ENCODE measurements around the gene CFAP20DC. TPM values are rescaled to one million over a fixed set of nuclear protein-coding genes. Genes with fewer than 3 reads are reported as not detected.

The CFAP20DC gene
- polyA plus RNA-seq, 4 donors: 0.28 to 0.65 TPM; not detected in 2

GRCh38 chr3:58749948-58750347 is 299.9 kb downstream of the CFAP20DC start:
- WGBS, 3 donors: 73 to 83% (median 82%) methylated on average over 3 of the region's 3 CpGs
- no peaks in the 10 kb centered on the region for H3K36me3 ChIP-seq (ENCODE audit: control insufficient read depth in 3 of 3, insufficient read depth in 2 of 3, low read depth in 1 of 3, low read length in 3 of 3)
- H3K27ac ChIP-seq (ENCODE audit: low read depth in 1 of 3, low read length in 2 of 3): no peak overlapping the region
- no peak for DNase-seq
- no peaks in the 10 kb centered on the region for H3K27me3 ChIP-seq (ENCODE audit: control insufficient read depth in 3 of 3, insufficient read depth in 3 of 3, low read length in 3 of 3)
- no peaks in the 10 kb centered on the region for H3K9me3 ChIP-seq (ENCODE audit: control insufficient read depth in 2 of 2, insufficient read depth in 1 of 2, low read depth in 1 of 2, low read length in 1 of 2)
- FAIRE-seq: no peak
- H3K4me1 ChIP-seq (ENCODE audit: control insufficient read depth in 3 of 3, insufficient read depth in 2 of 3, low read depth in 1 of 3, low read length in 2 of 3): no peaks in the 10 kb centered on the region
- no peak overlapping the region for H3K4me3 ChIP-seq (ENCODE audit: low read depth in 1 of 3, low read length in 3 of 3)

GRCh38 chr3:58748024-58748423 is 301.8 kb downstream of the CFAP20DC start:
- no peak overlapping the region for H3K27ac ChIP-seq (ENCODE audit: low read depth in 1 of 3, low read length in 2 of 3)
- no peak overlapping the region for H3K4me3 ChIP-seq (ENCODE audit: low read depth in 1 of 3, low read length in 3 of 3)
- no peaks in the 10 kb centered on the region for H3K36me3 ChIP-seq (ENCODE audit: control insufficient read depth in 3 of 3, insufficient read depth in 2 of 3, low read depth in 1 of 3, low read length in 3 of 3)
- no peaks in the 10 kb centered on the region for H3K4me1 ChIP-seq (ENCODE audit: control insufficient read depth in 3 of 3, insufficient read depth in 2 of 3, low read depth in 1 of 3, low read length in 2 of 3)
- WGBS, 3 donors: 18 to 40% (median 31%) methylated on average over 4 of the region's 4 CpGs
- FAIRE-seq: no peak
- no peaks in the 10 kb centered on the region for H3K9me3 ChIP-seq (ENCODE audit: control insufficient read depth in 2 of 2, insufficient read depth in 1 of 2, low read depth in 1 of 2, low read length in 1 of 2)
- H3K27me3 ChIP-seq (ENCODE audit: control insufficient read depth in 3 of 3, insufficient read depth in 3 of 3, low read length in 3 of 3): no peaks in the 10 kb centered on the region
- DNase-seq: no peak

- 87 to 95% (median 88%) methylated on average over 3 of the region's 3 CpGs for WGBS, 3 donors
- H3K9me3 ChIP-seq (ENCODE audit: control insufficient read depth in 2 of 2, insufficient read depth in 1 of 2, low read depth in 1 of 2, low read length in 1 of 2): no peaks in the 10 kb centered on the region
- no peak for DNase-seq
- H3K27me3 ChIP-seq (ENCODE audit: control insufficient read depth in 3 of 3, insufficient read depth in 3 of 3, low read length in 3 of 3): no peaks in the 10 kb centered on the region
- H3K4me1 ChIP-seq (ENCODE audit: control insufficient read depth in 3 of 3, insufficient read depth in 2 of 3, low read depth in 1 of 3, low read length in 2 of 3): no peaks in the 10 kb centered on the region
- H3K36me3 ChIP-seq (ENCODE audit: control insufficient read depth in 3 of 3, insufficient read depth in 2 of 3, low read depth in 1 of 3, low read length in 3 of 3): no peaks in the 10 kb centered on the region
- no peak overlapping the region for H3K4me3 ChIP-seq (ENCODE audit: low read depth in 1 of 3, low read length in 3 of 3)
- FAIRE-seq: no peak
- no peak overlapping the region for H3K27ac ChIP-seq (ENCODE audit: low read depth in 1 of 3, low read length in 2 of 3)
These were observed 303.1 kb downstream of the CFAP20DC start for GRCh38 chr3:58746758-58747157.

- no peak for FAIRE-seq
- Histone ChIP-seq H3K27ac (ENCODE audit: low read depth in 1 of 3, low read length in 2 of 3) (no peak overlapping the region), H3K4me1 (ENCODE audit: control insufficient read depth in 3 of 3, insufficient read depth in 2 of 3, low read depth in 1 of 3, low read length in 2 of 3) (no peaks in the 10 kb centered on the region), H3K27me3 (ENCODE audit: control insufficient read depth in 3 of 3, insufficient read depth in 3 of 3, low read length in 3 of 3) (no peaks in the 10 kb centered on the region), H3K9me3 (ENCODE audit: control insufficient read depth in 2 of 2, insufficient read depth in 1 of 2, low read depth in 1 of 2, low read length in 1 of 2) (no peaks in the 10 kb centered on the region), H3K36me3 (ENCODE audit: control insufficient read depth in 3 of 3, insufficient read depth in 2 of 3, low read depth in 1 of 3, low read length in 3 of 3) (no peaks in the 10 kb centered on the region), H3K4me3 (ENCODE audit: low read depth in 1 of 3, low read length in 3 of 3) (no peak overlapping the region)
- no peak for DNase-seq
- 91 to 97% (median 92%) methylated on average over 1 of the region's 1 CpG for WGBS, 3 donors
These were observed 306.5 kb downstream of the CFAP20DC start for GRCh38 chr3:58743296-58743695.

- no peak overlapping the region for H3K4me3 ChIP-seq (ENCODE audit: low read depth in 1 of 3, low read length in 3 of 3)
- no peaks in the 10 kb centered on the region for H3K36me3 ChIP-seq (ENCODE audit: control insufficient read depth in 3 of 3, insufficient read depth in 2 of 3, low read depth in 1 of 3, low read length in 3 of 3)
- DNase-seq (peak in 1 of 2 donors; percentile 73), FAIRE-seq (no peak)
- no peak overlapping the region for H3K27ac ChIP-seq (ENCODE audit: low read depth in 1 of 3, low read length in 2 of 3)
- WGBS, 3 donors: 33 to 64% (median 45%) methylated on average over 6 of the region's 6 CpGs
- H3K9me3 ChIP-seq (ENCODE audit: control insufficient read depth in 2 of 2, insufficient read depth in 1 of 2, low read depth in 1 of 2, low read length in 1 of 2): no peaks in the 10 kb centered on the region
- no peaks in the 10 kb centered on the region for H3K4me1 ChIP-seq (ENCODE audit: control insufficient read depth in 3 of 3, insufficient read depth in 2 of 3, low read depth in 1 of 3, low read length in 2 of 3)
- H3K27me3 ChIP-seq (ENCODE audit: control insufficient read depth in 3 of 3, insufficient read depth in 3 of 3, low read length in 3 of 3): no peaks in the 10 kb centered on the region
These were observed 307.6 kb downstream of the CFAP20DC start for GRCh38 chr3:58742239-58742638.

- no peak overlapping the region for H3K27ac ChIP-seq (ENCODE audit: low read depth in 1 of 3, low read length in 2 of 3)
- H3K27me3 ChIP-seq (ENCODE audit: control insufficient read depth in 3 of 3, insufficient read depth in 3 of 3, low read length in 3 of 3): no peaks in the 10 kb centered on the region
- no peaks in the 10 kb centered on the region for H3K9me3 ChIP-seq (ENCODE audit: control insufficient read depth in 2 of 2, insufficient read depth in 1 of 2, low read depth in 1 of 2, low read length in 1 of 2)
- H3K4me1 ChIP-seq (ENCODE audit: control insufficient read depth in 3 of 3, insufficient read depth in 2 of 3, low read depth in 1 of 3, low read length in 2 of 3): no peaks in the 10 kb centered on the region
- 62 to 76% (median 65%) methylated on average over 3 of the region's 3 CpGs for WGBS, 3 donors
- H3K36me3 ChIP-seq (ENCODE audit: control insufficient read depth in 3 of 3, insufficient read depth in 2 of 3, low read depth in 1 of 3, low read length in 3 of 3): no peaks in the 10 kb centered on the region
- no peak overlapping the region for H3K4me3 ChIP-seq (ENCODE audit: low read depth in 1 of 3, low read length in 3 of 3)
- DNase-seq: no peak
- no peak for FAIRE-seq
These were observed 312.2 kb downstream of the CFAP20DC start for GRCh38 chr3:58737644-58738043.

- no peak overlapping the region for H3K27ac ChIP-seq (ENCODE audit: low read depth in 1 of 3, low read length in 2 of 3)
- DNase-seq (peak in 1 of 2 donors; percentile 85), FAIRE-seq (no peak)
- no peak overlapping the region for H3K4me3 ChIP-seq (ENCODE audit: low read depth in 1 of 3, low read length in 3 of 3)
- H3K36me3 ChIP-seq (ENCODE audit: control insufficient read depth in 3 of 3, insufficient read depth in 2 of 3, low read depth in 1 of 3, low read length in 3 of 3): no peaks in the 10 kb centered on the region
- no peaks in the 10 kb centered on the region for H3K9me3 ChIP-seq (ENCODE audit: control insufficient read depth in 2 of 2, insufficient read depth in 1 of 2, low read depth in 1 of 2, low read length in 1 of 2)
- H3K27me3 ChIP-seq (ENCODE audit: control insufficient read depth in 3 of 3, insufficient read depth in 3 of 3, low read length in 3 of 3): no peaks in the 10 kb centered on the region
- no peaks in the 10 kb centered on the region for H3K4me1 ChIP-seq (ENCODE audit: control insufficient read depth in 3 of 3, insufficient read depth in 2 of 3, low read depth in 1 of 3, low read length in 2 of 3)
- WGBS, 3 donors: 39 to 69% (median 50%) methylated on average over 5 of the region's 5 CpGs
These were observed 318.2 kb downstream of the CFAP20DC start for GRCh38 chr3:58731673-58732072.

GRCh38 chr3:58728723-58729122 is 321.1 kb downstream of the CFAP20DC start:
- no peaks in the 10 kb centered on the region for H3K9me3 ChIP-seq (ENCODE audit: control insufficient read depth in 2 of 2, insufficient read depth in 1 of 2, low read depth in 1 of 2, low read length in 1 of 2)
- H3K36me3 ChIP-seq (ENCODE audit: control insufficient read depth in 3 of 3, insufficient read depth in 2 of 3, low read depth in 1 of 3, low read length in 3 of 3): no peaks in the 10 kb centered on the region
- WGBS, 3 donors: 91 to 100% (median 95%) methylated on average over 1 of the region's 1 CpG
- H3K4me3 ChIP-seq (ENCODE audit: low read depth in 1 of 3, low read length in 3 of 3): no peak overlapping the region
- no peaks in the 10 kb centered on the region for H3K4me1 ChIP-seq (ENCODE audit: control insufficient read depth in 3 of 3, insufficient read depth in 2 of 3, low read depth in 1 of 3, low read length in 2 of 3)
- H3K27ac ChIP-seq (ENCODE audit: low read depth in 1 of 3, low read length in 2 of 3): no peak overlapping the region
- DNase-seq: no peak
- no peak for FAIRE-seq
- H3K27me3 ChIP-seq (ENCODE audit: control insufficient read depth in 3 of 3, insufficient read depth in 3 of 3, low read length in 3 of 3): no peaks in the 10 kb centered on the region

- no peaks in the 10 kb centered on the region for H3K27me3 ChIP-seq (ENCODE audit: control insufficient read depth in 3 of 3, insufficient read depth in 3 of 3, low read length in 3 of 3)
- no peaks in the 10 kb centered on the region for H3K36me3 ChIP-seq (ENCODE audit: control insufficient read depth in 3 of 3, insufficient read depth in 2 of 3, low read depth in 1 of 3, low read length in 3 of 3)
- H3K27ac ChIP-seq (ENCODE audit: low read depth in 1 of 3, low read length in 2 of 3): no peak overlapping the region
- WGBS, 3 donors: 74 to 82% (median 77%) methylated on average over 7 of the region's 7 CpGs
- no peaks in the 10 kb centered on the region for H3K9me3 ChIP-seq (ENCODE audit: control insufficient read depth in 2 of 2, insufficient read depth in 1 of 2, low read depth in 1 of 2, low read length in 1 of 2)
- FAIRE-seq (no peak), DNase-seq (no peak)
- no peaks in the 10 kb centered on the region for H3K4me1 ChIP-seq (ENCODE audit: control insufficient read depth in 3 of 3, insufficient read depth in 2 of 3, low read depth in 1 of 3, low read length in 2 of 3)
- no peak overlapping the region for H3K4me3 ChIP-seq (ENCODE audit: low read depth in 1 of 3, low read length in 3 of 3)
These were observed 324.4 kb downstream of the CFAP20DC start for GRCh38 chr3:58725326-58725853.
